Measurements from ENCODE around the gene PAFAH1B1. TPM values are rescaled to one million over a fixed set of nuclear protein-coding genes. Genes with fewer than 3 reads are reported as not detected.
"Not testable (repeated sequence)": the region's sequence is repeated elsewhere in the genome, so short reads cannot be mapped to it uniquely, and the experiment has no call there.

PAFAH1B1 gene
- total RNA-seq, 1 donor from 2014 or later: 60.8 TPM

DNA sequence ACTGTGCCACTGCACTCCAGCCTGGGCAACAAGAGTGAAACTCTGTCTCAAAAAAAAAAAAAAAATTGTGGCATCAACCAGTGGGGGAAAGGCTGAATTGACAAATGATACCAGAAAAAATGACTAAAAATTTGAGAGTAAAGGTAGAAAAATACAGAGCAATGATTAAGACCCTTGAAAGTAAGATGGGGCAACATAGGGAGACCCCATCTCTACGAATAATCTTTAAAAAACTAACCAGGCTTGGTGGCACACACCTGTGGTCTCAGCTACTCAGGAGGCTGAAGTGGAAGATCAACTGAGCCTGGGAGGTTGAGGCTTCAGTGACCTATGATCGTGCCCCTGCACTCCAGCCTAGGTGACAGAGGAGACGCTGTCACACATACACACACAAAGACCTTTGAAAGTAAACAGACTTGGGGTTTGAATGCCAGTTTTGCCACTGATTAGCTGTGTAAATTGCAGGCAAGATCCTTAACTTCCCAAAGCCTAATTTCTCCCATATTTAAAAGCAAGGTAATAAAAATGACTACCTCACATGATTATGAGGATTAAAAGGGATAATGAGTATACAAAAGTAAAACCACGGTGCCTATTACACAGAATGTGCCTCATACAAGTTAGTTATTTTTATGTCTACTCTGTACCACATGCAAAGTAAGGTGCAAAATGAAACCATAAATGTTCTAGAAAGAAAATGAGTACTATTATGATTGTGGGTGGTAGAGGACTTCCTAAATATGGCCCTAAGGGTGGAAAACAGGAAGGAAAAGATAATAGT is 21.7 kb upstream of the PAFAH1B1 start:
- no peak for TF ChIP-seq CTCF (conservative IDR thresholded peaks at IDR 0.05; ENCODE audit: low read depth, low read length)
- DNase-seq (ENCODE audit: low read depth): no peak
- no peak overlapping the region for H3K4me3 ChIP-seq (ENCODE audit: low read depth, low read length)

DNA sequence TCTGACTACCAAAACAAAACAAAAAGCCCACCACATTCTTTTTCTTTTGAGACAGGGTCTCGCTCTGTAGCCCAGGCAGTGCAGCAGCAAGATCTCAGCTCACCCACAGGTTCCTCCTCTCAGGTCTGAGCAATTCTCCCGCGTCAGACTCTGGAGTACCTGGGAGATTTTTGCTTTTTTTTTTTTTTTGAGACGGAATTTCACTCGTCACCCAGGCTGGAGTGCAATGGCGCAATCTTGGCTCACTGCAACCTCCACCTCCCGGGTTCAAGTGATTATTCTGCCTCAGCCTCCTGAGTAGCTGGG is 21.2 kb upstream of the PAFAH1B1 start:
- not testable (repeated sequence) for H3K4me3 ChIP-seq (ENCODE audit: low read depth, low read length); DNase-seq (ENCODE audit: low read depth)

DNA sequence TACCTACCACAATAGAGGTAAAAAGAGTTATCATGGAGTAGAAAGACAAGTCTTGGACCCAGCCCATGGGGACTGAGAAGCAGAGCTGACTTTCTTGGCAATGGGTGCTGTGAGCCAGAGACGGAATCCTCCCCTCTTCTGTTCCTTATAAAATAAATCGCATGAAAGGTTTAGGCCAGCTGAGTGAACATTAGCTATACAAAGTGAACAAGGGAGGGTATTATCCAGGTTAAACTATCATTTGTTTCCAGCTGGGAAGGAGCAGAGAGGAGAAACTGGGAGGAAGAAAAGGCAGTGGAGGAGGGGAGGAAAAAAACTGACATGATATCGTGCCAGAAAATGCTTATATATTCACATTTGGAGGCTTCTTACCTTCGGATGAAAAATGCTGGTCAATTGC is 13.3 kb upstream of the PAFAH1B1 start:
- TF ChIP-seq CTCF (conservative IDR thresholded peaks at IDR 0.05; ENCODE audit: low read depth, low read length): no peak
- no peak for DNase-seq (ENCODE audit: low read depth)
- H3K4me3 ChIP-seq (ENCODE audit: low read depth, low read length): no peak overlapping the region

DNA sequence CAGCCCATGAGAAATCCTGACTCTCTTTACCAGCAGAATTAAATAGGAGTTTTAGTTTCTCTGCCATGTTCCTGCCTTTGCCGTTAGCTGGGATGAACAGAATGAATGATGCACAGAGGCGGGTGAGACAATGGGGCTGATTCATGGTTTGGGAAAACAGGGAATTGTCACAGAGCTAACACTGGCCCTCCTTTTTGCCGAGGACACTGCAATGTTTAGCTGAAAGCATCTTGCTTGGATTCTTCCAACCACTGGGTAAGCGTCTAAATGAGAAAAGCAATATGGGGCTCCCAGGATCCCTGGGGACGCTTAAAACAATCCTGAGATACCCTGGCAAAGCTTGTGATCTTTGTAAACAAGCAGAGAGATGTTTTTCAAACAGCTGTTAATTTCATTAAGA is 12.8 kb upstream of the PAFAH1B1 start:
- no peak overlapping the region for H3K4me3 ChIP-seq (ENCODE audit: low read depth, low read length)
- TF ChIP-seq CTCF (conservative IDR thresholded peaks at IDR 0.05; ENCODE audit: low read depth, low read length): no peak
- DNase-seq (ENCODE audit: low read depth): no peak

DNA sequence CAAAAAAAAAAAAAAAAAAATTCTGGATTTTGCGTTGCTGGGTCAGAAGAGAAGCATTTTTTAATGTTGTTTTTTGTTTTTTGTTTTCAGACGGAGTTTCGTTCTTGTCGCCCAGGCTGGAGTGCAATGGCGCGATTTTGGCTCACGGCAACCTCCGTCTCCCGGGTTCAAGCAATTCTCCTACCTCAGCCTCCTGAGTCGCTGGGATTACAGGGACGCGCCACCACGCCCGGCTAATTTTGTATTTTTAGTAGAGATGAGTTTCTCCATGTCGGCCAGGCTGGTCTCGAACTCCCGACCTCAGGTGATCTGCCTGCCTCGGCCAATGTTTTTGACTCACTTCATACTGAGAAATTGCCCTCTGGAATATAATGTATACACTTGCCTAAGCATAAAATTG is 11.0 kb upstream of the PAFAH1B1 start:
- TF ChIP-seq CTCF (conservative IDR thresholded peaks at IDR 0.05; ENCODE audit: low read depth, low read length): no peak
- no peak overlapping the region for H3K4me3 ChIP-seq (ENCODE audit: low read depth, low read length)
- DNase-seq (ENCODE audit: low read depth): no peak

DNA sequence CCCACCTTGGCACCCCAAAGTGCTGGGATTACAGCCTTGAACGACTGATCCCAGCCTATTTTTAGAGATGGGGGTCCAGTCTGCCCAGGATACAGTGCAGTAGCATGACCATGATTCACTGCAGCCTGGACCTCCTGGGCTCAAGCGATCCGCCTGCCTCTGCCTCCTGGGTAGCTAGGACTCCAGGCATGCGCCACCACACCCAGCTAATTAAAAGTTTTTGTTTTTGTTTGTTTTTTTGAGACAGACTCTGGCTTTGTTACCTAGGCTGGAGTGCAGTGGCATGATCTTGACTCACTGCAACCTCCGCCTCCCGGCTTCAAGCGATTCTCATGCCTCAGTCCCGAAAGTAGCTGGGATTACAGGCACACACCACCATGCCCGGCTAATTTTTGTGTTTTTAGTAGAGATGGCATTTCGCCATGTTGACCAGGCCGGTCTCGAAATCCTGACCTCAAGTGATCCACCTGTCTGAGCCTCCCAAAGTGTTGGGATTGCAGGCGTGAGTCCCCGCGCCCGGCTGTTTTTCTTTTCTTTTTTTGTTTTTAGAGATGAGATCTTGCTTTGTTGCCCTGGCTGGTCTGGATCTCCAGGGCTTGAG is 2.3 kb upstream of the PAFAH1B1 start:
- no peak for DNase-seq (ENCODE audit: low read depth)
- H3K4me3 ChIP-seq (ENCODE audit: low read depth, low read length): no peak overlapping the region
- TF ChIP-seq CTCF (conservative IDR thresholded peaks at IDR 0.05; ENCODE audit: low read depth, low read length): no peak

DNA sequence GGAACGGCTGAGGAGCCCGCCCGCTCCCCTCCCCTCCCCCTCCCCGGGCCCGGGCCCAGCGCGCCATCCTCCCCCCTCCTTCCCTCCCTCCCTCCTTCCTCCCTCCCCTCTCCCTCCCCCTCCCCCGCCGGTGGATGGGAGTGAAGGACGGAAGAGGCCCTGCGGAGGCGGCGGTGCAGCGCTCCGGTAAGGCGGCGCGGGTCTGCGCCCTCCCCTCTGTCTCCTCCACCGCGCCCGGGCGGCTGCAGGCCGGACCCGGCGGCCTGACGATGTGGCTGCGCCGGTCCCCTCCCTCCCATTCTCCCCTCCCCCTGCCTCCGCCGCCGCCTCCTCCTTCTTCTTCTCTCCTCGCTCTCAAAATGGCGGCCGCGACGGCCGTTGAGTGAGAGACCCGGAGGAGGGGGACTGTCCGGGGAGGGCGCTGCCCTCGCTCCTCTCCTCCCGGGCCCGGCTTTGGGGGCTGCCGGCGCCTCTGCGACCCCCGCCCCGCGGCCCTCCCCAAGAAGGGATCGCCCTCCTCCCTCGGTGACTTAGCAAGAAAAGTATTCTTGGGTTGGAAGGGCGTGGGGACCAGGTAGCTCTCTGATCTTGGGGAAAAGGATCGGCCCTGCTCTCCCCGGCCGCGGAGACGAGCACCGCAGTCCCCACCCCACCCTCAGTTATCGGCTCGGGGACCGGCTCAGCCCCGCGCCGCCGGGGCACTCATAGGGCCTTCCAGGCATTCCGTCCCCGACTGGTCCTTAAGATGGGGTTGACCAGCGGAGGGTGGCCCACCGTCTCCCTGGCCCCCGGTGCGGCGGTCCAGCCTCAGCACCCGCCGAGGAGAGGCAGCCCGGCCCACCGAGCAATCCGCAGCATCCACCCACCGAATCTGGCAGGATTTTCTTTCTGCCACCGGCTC is 617 bp downstream of the PAFAH1B1 start:
- TF ChIP-seq CTCF (conservative IDR thresholded peaks at IDR 0.05; ENCODE audit: low read depth, low read length): no peak
- DNase-seq (ENCODE audit: low read depth): no peak
- H3K4me3 ChIP-seq (ENCODE audit: low read depth, low read length): peak overlapping the region; percentile 98

Measured in epithelial cell of proximal tubule (primary cell).